GM04503 (cell line): ENCODE measurements around the gene CGB1.
"Not testable (repeated sequence)": the region's sequence is repeated elsewhere in the genome, so short reads cannot be mapped to it uniquely, and the experiment has no call there.

Experiments
- DNase-seq: peaks from one replicate; pipeline ENCODE4 v3.0.0-alpha.2; 2012; ENCODE audit warnings: low read depth

CGB1 gene

GRCh38 chr19:49020931-49021895 lies 15.5 kb downstream of the CGB1 start:
- no peak for DNase-seq

GRCh38 chr19:49020342-49020741 lies 16.4 kb downstream of the CGB1 start:
- DNase-seq = no peak

GRCh38 chr19:49019242-49019932 lies 17.3 kb downstream of the CGB1 start:
- DNase-seq = no peak

GRCh38 chr19:49018388-49019241 lies 18.1 kb downstream of the CGB1 start:
- not testable (repeated sequence) for DNase-seq

GRCh38 chr19:49017666-49018351 lies 18.9 kb downstream of the CGB1 start:
- DNase-seq = no peak

- no peak for DNase-seq
These were observed 19.5 kb downstream of the CGB1 start, which contains the start of gene LHB for GRCh38 chr19:49017041-49017665. TSS of gene LHB (minus strand) at chr19:49017091. CDS start at chr19:49017081, 10 bp downstream.

- no peak for DNase-seq
These were observed 20.4 kb downstream of the CGB1 start for GRCh38 chr19:49016067-49016839.

- no peak for DNase-seq
These were observed 21.8 kb downstream of the CGB1 start for GRCh38 chr19:49014870-49015255.

- DNase-seq = no peak
These were observed 22.4 kb downstream of the CGB1 start for GRCh38 chr19:49014123-49014869.

- no peak for DNase-seq
These were observed 25.5 kb downstream of the CGB1 start for GRCh38 chr19:49011194-49011593.

- no peak for DNase-seq
These were observed 26.2 kb downstream of the CGB1 start for GRCh38 chr19:49010453-49010852.

GRCh38 chr19:49009828-49010227 lies 26.9 kb downstream of the CGB1 start:
- no peak for DNase-seq

GRCh38 chr19:49006905-49007304 lies 29.8 kb downstream of the CGB1 start:
- no peak for DNase-seq

- DNase-seq = no peak
These were observed 31.6 kb downstream of the CGB1 start for GRCh38 chr19:49004964-49005614.

- DNase-seq = no peak
These were observed 32.6 kb downstream of the CGB1 start for GRCh38 chr19:49004133-49004532.

GRCh38 chr19:48999481-49000325 lies 37.0 kb downstream of the CGB1 start:
- no peak for DNase-seq

- DNase-seq = no peak
These were observed 38.7 kb downstream of the CGB1 start for GRCh38 chr19:48997972-48998371.

GRCh38 chr19:48994035-48994386 lies 42.7 kb downstream of the CGB1 start:
- DNase-seq = no peak
